Cardiac fibroblast (primary cell): ENCODE measurements around the gene HMCN2.
"Not testable (repeated sequence)": the region's sequence is repeated elsewhere in the genome, so short reads cannot be mapped to it uniquely, and the experiment has no call there.

ENCODE experiments used
- DNase-seq, 2 donors: peaks; one replicate each; pipeline versions ENCODE4 v3.0.0 to v3.0.0-alpha.2; 2010; ENCODE audit warnings: low read depth in 2 of 2
- H3K4me3 ChIP-seq, 2 donors: replicated peaks in 1 of 2; 1 replicate in 1 of 2; 2 replicates in 1 of 2; pipeline ENCODE4 v1.5.1; 2011; ENCODE audit warnings: low read depth in 2 of 2, low read length in 2 of 2, mild to moderate bottlenecking in 2 of 2, moderate library complexity in 1 of 2
- TF ChIP-seq, protein P1 (sequence below): IDR thresholded peaks from one replicate; pipeline ENCODE4 v1.5.1; 2011; ENCODE audit warnings: low read depth, mild to moderate bottlenecking, low read length, inconsistent platforms

HMCN2 gene

DNA sequence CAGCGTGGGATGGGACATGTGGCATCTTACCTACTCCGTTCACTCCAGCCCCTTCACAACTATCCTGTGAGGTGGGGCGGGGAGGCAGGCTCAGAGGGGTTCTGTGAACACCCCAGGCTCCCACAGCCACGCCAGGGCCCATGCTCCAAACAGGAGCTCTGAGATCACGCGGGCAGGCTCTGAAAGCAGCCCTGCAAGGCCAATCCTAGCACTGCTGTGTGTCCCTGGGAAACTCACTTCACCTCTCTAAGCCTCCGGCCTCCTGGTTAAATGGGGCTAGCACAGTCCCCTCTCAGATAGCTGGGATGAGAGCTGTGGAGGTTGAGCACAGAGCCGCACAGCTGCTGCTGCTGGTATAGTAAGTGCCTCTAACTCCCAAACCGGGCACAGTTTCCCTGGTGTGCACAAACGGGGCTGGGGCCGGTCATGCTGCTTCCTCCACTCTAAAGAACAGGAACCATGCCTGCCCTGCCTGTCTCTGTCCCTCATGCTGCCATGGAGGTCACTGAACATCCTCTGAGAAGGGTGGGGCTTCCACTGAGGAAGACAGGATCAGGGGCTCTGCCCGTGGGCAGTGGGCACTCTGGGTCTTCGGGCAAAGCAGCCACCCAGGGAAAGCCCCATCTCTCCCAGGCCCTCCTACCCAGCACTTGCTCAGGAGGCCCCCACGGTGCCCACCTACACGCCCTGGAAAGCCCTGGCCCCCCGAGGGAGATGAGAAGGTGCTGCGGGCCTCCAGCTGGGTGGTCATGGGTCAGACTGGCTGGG lies 166.2 kb downstream of the HMCN2 start:
- no peak overlapping the region for H3K4me3 ChIP-seq
- no peak for DNase-seq
- TF ChIP-seq, protein P1, sequence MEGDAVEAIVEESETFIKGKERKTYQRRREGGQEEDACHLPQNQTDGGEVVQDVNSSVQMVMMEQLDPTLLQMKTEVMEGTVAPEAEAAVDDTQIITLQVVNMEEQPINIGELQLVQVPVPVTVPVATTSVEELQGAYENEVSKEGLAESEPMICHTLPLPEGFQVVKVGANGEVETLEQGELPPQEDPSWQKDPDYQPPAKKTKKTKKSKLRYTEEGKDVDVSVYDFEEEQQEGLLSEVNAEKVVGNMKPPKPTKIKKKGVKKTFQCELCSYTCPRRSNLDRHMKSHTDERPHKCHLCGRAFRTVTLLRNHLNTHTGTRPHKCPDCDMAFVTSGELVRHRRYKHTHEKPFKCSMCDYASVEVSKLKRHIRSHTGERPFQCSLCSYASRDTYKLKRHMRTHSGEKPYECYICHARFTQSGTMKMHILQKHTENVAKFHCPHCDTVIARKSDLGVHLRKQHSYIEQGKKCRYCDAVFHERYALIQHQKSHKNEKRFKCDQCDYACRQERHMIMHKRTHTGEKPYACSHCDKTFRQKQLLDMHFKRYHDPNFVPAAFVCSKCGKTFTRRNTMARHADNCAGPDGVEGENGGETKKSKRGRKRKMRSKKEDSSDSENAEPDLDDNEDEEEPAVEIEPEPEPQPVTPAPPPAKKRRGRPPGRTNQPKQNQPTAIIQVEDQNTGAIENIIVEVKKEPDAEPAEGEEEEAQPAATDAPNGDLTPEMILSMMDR = no peak

DNA sequence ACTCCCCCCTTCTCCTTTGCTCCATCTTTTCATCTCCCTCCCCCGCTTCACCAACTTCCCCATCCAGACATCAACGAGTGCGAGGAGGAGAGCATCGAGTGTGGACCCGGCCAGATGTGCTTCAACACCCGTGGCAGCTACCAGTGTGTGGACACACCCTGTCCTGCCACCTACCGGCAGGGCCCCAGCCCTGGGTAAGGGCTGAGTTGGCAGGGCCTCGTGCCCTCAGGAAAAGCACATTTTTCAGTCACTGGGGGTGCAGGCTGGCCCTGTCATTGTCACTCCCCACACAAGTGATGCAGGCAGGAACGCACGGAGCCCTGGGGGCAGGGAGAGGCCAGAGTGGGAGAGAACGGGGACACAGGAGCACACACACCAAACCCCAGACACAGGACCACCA lies 166.8 kb downstream of the HMCN2 start:
- no peak for DNase-seq
- TF ChIP-seq, protein P1 = no peak
- H3K4me3 ChIP-seq = no peak overlapping the region

DNA sequence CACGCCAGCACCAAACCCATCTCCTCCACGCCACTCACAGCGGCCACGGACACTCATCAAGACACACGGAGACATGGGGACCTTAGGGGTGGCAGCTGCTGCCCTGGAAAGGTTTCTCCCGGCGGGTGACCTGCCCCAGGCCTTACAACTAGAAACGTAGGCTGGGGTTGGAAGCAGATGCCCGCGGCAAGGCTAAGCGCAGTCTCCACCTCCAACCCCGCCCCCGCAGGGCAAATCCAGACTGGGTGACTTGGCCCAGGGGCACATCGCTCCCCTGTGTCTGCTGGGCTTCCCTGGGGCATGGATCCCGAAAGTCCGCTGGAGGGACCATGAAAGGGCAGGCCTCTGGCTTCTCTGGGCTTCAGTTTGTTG lies 167.2 kb downstream of the HMCN2 start:
- DNase-seq = no peak
- TF ChIP-seq, protein P1 = no peak
- H3K4me3 ChIP-seq = no peak overlapping the region

DNA sequence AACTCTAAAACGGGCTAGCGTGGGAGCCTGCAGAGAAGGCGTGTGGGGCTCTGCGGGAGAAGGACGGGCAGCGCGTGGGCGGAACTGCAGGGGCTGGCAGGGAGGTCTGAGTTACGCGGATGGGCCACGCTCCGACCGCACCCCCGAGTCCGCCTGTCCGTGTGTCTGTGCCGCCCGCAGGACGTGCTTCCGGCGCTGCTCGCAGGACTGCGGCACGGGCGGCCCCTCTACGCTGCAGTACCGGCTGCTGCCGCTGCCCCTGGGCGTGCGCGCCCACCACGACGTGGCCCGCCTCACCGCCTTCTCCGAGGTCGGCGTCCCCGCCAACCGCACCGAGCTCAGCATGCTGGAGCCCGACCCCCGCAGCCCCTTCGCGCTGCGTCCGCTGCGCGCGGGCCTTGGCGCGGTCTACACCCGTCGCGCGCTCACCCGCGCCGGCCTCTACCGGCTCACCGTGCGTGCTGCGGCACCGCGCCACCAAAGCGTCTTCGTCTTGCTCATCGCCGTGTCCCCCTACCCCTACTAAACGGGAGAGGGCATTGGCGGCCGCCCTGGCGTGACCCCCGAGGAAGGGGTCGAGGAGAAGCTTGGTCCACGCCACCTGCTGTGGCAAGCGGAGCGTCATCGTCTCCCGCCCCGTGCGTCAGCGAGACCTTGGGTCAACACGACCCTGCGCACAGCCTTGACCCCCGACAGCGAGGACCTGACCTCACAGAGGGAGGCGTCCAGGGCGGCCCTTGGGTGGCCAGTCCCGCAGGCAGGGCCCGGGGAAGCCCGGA lies 167.8 kb downstream of the HMCN2 start:
- TF ChIP-seq, protein P1 = peak; percentile 28
- DNase-seq = peak; percentile 31 to 58
- peak overlapping the region in 1 of 2 donors; percentile 6 for H3K4me3 ChIP-seq

DNA sequence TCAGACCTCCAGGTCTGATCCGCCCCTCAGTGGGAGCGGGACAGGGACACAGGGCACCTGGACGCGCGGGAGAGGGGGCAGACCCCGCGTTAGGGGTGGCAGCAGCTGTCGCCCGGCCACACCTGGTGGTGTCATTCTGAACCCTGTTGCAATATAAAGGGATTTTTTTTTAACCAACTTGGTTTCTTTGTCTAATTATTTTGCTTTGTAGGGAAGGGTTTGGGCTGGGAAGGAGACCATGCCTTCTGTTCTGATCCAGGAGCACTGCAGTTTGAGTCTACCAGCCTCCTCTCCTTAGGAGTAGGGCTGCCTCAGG lies 168.3 kb downstream of the HMCN2 start:
- DNase-seq = no peak
- no peak overlapping the region for H3K4me3 ChIP-seq
- TF ChIP-seq, protein P1 = no peak

DNA sequence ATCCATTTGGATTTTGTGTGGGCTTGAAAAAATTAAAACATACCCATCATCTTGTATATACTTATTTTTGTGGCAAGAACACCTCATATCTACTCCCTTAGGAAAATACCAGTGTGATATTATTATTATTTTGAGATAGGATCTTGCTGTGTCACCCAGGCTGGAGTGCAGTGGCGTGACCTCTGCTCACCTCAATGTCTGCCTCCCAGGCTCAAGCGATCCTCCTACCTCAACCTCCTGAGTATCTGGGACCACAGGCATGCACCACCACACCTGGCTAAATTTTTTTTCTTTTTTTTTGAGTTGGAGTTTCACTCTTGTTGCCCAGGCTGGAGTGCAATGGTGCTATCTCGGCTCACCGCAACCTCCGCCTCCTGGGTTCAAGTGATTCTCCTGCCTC lies 169.1 kb downstream of the HMCN2 start:
- DNase-seq, H3K4me3 ChIP-seq: not testable (repeated sequence)

DNA sequence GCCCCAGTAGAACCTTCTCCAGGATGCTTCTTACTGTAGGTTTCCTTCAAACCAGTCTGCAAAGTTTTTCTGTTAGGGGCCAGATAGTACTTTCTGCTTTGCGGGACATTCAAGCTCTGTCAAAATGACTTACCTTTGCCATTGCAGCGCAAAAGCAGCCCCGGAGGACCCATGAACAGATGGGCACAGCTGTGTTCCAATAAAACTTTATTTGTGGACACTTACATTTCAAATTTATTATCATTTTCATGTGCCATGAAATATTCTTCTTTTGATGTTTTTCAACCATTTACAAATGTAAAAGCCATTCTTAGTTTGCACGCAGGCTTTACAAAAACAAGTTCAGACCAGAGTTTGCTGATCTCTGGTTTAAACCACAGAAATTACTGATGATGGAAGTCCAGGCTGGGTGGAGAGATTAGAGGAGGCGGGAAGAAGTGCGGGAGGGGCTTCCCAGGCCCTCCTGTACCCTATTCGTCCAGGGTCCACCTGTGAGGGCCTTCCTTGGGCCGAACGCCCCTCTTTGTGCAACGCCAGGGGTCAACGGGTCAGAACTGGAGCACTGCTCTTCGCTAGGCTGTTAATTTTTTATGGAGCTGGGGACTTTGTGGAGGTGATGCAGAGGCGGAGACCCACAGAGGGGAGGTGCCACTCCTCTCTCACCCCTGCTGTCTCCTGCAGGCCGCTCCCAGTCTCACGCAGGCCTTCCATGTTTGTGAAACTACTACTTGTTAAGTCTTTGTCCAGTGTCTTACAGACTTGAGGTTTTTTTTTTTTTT lies 171.6 kb downstream of the HMCN2 start:
- H3K4me3 ChIP-seq = no peak overlapping the region
- TF ChIP-seq, protein P1 = no peak
- DNase-seq = no peak
